Neutrophil (primary cell): Measurements from ENCODE around the gene NLRX1.

ENCODE experiments used
- H3K27ac ChIP-seq: fragments of 200-600 bp; sonication (generic); 2 replicates; pipeline ENCODE4 v1.5.1; 2016; ENCODE audit warnings: mild to moderate bottlenecking, moderate library complexity
- H3K27me3 ChIP-seq: fragments of 200-600 bp; sonication (generic); 2 replicates; pipeline ENCODE4 v1.6.0; 2016; ENCODE audit warnings: mild to moderate bottlenecking
- H3K36me3 ChIP-seq: fragments of 200-600 bp; sonication (generic); 2 replicates; pipeline ENCODE4 v1.5.1; 2017
- H3K4me1 ChIP-seq, 2 experiments: fragments of 200-600 bp in 1 of 2; sonication (generic) in 1 of 2; 1 replicate in 1 of 2; 2 replicates in 1 of 2; pipeline versions ENCODE4 v1.5.1 to v1.6.1; 2013 to 2016; ENCODE audit warnings: low read depth in 1 of 2, low read length in 1 of 2, mild to moderate bottlenecking in 1 of 2, moderate library complexity in 1 of 2; ENCODE audit not compliant: control insufficient read depth in 1 of 2, insufficient read depth in 1 of 2
- H3K4me3 ChIP-seq, 2 experiments: fragments of 200-600 bp in 1 of 2; sonication (generic) in 1 of 2; 1 replicate in 1 of 2; 2 replicates in 1 of 2; pipeline ENCODE4 v1.5.1; 2013 to 2016; ENCODE audit warnings: low read depth in 1 of 2, low read length in 1 of 2, mild to moderate bottlenecking in 1 of 2, moderate library complexity in 1 of 2
- H3K9me3 ChIP-seq: fragments of 200-600 bp; sonication (generic); 2 replicates; pipeline ENCODE4 v1.5.1; 2016
- TF ChIP-seq, protein P1 (sequence below): fragments of 200-600 bp; sonication (generic); IDR thresholded peaks from 2 replicates; pipeline ENCODE4 v1.5.1; 2016; ENCODE audit warnings: antibody characterized with exemption

The NLRX1 gene, protein sequence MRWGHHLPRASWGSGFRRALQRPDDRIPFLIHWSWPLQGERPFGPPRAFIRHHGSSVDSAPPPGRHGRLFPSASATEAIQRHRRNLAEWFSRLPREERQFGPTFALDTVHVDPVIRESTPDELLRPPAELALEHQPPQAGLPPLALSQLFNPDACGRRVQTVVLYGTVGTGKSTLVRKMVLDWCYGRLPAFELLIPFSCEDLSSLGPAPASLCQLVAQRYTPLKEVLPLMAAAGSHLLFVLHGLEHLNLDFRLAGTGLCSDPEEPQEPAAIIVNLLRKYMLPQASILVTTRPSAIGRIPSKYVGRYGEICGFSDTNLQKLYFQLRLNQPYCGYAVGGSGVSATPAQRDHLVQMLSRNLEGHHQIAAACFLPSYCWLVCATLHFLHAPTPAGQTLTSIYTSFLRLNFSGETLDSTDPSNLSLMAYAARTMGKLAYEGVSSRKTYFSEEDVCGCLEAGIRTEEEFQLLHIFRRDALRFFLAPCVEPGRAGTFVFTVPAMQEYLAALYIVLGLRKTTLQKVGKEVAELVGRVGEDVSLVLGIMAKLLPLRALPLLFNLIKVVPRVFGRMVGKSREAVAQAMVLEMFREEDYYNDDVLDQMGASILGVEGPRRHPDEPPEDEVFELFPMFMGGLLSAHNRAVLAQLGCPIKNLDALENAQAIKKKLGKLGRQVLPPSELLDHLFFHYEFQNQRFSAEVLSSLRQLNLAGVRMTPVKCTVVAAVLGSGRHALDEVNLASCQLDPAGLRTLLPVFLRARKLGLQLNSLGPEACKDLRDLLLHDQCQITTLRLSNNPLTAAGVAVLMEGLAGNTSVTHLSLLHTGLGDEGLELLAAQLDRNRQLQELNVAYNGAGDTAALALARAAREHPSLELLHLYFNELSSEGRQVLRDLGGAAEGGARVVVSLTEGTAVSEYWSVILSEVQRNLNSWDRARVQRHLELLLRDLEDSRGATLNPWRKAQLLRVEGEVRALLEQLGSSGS

DNA sequence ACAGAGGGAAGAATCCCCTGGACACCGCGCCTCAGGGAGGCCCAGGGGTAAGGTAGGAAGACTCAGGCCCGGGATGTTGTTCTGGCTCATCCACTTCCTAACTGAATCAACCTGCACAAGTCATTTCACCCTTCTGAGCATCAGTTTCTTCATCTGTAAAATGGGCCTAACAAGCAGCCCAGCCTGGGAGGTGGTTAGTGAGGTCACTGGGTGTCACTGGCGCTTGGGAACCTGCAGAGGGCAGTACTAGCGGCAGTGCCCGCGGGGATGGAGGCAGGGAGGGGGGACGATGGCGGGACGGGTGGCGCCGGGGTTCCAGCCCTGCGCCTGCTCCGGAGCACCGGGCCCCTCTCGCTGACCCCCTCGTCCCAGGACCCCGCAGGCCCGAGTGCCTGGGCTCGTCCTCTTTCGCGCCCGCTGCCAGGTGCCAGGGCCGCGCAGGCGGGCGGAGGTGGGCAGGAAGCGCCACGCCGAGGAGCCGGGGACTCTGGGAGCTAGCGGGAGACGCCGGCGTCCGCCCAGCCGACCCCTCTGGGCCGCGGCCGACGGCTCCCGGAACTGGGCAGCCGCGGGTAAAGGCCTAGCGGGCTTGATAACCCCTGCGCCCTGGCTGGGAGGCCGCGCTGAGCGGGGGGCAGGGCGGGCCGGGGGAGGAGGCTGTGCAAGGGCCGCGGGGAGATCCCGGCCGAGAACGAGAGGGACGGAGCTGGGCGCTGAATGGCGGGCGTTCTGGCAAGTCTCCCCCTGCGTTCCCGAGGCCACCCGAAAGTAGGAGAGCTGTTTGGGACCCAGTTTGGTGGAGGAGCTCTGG, at the start of gene NLRX1:
TSS of gene NLRX1 (plus strand) at position 255 of the 811 bp plus-strand sequence. CDS start 2,679 bp downstream, outside the sequence.
- H3K36me3 ChIP-seq: peaks cover 11% of the 10 kb centered on the region
- TF ChIP-seq, protein P1, sequence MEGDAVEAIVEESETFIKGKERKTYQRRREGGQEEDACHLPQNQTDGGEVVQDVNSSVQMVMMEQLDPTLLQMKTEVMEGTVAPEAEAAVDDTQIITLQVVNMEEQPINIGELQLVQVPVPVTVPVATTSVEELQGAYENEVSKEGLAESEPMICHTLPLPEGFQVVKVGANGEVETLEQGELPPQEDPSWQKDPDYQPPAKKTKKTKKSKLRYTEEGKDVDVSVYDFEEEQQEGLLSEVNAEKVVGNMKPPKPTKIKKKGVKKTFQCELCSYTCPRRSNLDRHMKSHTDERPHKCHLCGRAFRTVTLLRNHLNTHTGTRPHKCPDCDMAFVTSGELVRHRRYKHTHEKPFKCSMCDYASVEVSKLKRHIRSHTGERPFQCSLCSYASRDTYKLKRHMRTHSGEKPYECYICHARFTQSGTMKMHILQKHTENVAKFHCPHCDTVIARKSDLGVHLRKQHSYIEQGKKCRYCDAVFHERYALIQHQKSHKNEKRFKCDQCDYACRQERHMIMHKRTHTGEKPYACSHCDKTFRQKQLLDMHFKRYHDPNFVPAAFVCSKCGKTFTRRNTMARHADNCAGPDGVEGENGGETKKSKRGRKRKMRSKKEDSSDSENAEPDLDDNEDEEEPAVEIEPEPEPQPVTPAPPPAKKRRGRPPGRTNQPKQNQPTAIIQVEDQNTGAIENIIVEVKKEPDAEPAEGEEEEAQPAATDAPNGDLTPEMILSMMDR: peak; percentile 96
- peak within 1 kb of the TSS; percentile 93 for H3K27ac ChIP-seq
- H3K4me3 ChIP-seq: peak within 1 kb of the TSS; percentile 86 to 99
- peaks cover 31 to 37% of the 10 kb centered on the region in 2 experiments for H3K4me1 ChIP-seq
- no peaks in the 10 kb centered on the region for H3K9me3 ChIP-seq
- no peaks in the 10 kb centered on the region for H3K27me3 ChIP-seq

DNA sequence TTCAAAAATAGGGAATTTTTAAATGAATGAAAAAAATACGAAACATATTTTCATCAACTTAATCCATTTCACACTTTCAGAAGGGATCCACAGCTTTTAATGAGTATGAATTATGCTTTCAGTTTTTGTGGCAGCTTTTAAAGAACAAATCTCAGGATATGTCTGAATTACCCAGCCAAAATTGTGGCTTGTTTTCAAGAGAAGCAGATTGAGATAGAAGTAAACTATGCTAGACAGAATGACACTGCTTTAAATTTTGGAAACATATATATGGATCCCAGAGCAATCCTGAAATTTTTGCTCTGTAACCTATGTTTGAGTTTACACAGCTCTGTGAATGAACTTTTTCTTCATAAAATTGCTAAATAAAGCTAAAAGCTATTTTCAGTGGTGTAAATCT, 49.6 kb upstream of the NLRX1 start:
- TF ChIP-seq, protein P1: no peak
- peak overlapping the region; percentile 10 for H3K27ac ChIP-seq
- no peaks in the 10 kb centered on the region for H3K27me3 ChIP-seq
- peaks cover 48 to 49% of the 10 kb centered on the region in 2 experiments for H3K4me1 ChIP-seq
- H3K4me3 ChIP-seq: no peak overlapping the region
- no peaks in the 10 kb centered on the region for H3K9me3 ChIP-seq
- H3K36me3 ChIP-seq: peaks cover 24% of the 10 kb centered on the region

DNA sequence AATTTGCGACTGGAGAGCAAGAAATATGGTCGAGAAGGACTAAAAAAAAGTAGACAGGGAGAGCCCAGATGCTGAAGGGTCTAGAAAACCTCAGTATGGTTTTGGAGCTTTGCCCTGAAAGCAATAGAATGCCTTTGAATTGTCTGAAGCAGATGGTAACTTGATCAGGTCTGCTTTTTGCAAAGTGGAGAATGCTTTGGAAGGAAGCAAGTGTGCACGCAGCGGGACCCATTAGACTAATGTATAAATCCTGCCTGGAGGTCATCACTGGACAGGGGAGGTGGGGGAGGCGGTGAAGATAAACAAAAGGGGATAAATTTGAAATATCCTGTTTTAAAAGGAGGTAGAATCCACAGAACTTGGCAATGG, 47.9 kb upstream of the NLRX1 start:
- H3K27me3 ChIP-seq: no peaks in the 10 kb centered on the region
- TF ChIP-seq, protein P1: no peak
- peaks cover 25% of the 10 kb centered on the region for H3K36me3 ChIP-seq
- peak overlapping the region; percentile 84 for H3K27ac ChIP-seq
- peak overlapping the region; percentile 88 to 94 for H3K4me3 ChIP-seq
- H3K9me3 ChIP-seq: no peaks in the 10 kb centered on the region
- peaks cover 38 to 42% of the 10 kb centered on the region in 2 experiments for H3K4me1 ChIP-seq

DNA sequence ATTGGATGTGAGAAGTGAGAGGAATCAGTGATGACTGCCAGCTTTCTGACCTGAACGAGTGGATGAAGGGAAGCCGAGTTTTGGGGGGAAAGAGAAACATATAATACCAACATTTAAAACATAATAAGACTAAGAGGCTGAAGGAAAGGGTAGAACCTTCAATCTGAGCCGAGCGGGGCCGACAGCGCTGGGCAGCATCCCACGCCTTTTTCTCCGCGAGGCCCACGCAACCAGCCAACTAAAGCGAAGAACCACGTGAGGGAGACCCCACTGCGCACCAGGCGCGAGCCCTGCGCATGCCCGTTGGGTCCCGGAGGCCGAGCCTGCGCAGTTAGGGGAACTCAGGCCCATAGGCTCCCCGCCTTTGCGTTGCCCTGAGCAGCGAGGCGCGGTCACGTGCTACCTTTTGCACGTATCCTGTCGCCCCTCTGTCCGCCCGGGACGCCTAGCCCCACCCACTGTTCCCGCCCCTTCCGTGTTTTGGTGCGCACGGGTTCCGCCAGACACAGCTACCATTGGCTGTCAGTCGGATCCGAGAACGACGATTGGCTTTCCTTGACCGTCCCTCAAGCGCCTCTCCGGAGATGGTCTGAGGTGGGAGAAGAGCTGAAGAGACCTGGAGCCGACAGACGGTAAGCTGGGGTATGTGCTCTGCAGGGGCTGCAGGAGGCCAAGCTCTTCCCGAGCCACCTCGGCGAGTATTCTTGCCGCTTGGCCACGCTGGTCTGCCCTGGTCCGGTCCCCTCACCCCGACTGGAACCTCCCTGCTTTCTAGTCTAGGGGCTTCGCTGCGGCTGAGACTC, 47.3 kb upstream of the NLRX1 start, which contains the start of gene HINFP:
TSS of gene HINFP (plus strand) at position 573 of the 803 bp plus-strand sequence. CDS start 5,365 bp downstream, outside the sequence.
- Histone ChIP-seq H3K4me1 (peaks cover 32 to 37% of the 10 kb centered on the region in 2 experiments), H3K36me3 (peaks cover 21% of the 10 kb centered on the region), H3K27me3 (no peaks in the 10 kb centered on the region), H3K4me3 (peak within 1 kb of the TSS; percentile 88 to 94), H3K9me3 (no peaks in the 10 kb centered on the region), H3K27ac (peak within 1 kb of the TSS; percentile 84)
- TF ChIP-seq, protein P1: peak; percentile 37
